GM13977 (cell line): ENCODE measurements around the gene RAB15.

Source experiments
- DNase-seq: peaks from one replicate; pipeline ENCODE4 v3.0.0; 2012; ENCODE audit warnings: low spot score
- CTCF ChIP-seq: IDR thresholded peaks from 2 replicates; pipeline ENCODE4 v1.5.1; 2012; ENCODE audit warnings: mild to moderate bottlenecking, control low read depth; ENCODE audit not compliant: insufficient read depth; ENCODE audit errors: extremely low read depth, missing control alignments
- in situ Hi-C: fragments of 300-500 bp; cut with MboI; formaldehyde crosslinking; loops from one replicate; pipeline ENCODE4 v1.12.0; 2022; ENCODE audit warnings: low sequenced_read_pairs, low pct_unique_long_range_greater_than_20kb, mixed read lengths, inconsistent platforms; ENCODE audit not compliant: unreplicated experiment

Gene RAB15

GRCh38 chr14:65010211-65010931 lies 38.2 kb upstream of the RAB15 start:
- in situ Hi-C loops = no loop called here
- no peak for DNase-seq
- TF ChIP-seq CTCF = no peak

DNA sequence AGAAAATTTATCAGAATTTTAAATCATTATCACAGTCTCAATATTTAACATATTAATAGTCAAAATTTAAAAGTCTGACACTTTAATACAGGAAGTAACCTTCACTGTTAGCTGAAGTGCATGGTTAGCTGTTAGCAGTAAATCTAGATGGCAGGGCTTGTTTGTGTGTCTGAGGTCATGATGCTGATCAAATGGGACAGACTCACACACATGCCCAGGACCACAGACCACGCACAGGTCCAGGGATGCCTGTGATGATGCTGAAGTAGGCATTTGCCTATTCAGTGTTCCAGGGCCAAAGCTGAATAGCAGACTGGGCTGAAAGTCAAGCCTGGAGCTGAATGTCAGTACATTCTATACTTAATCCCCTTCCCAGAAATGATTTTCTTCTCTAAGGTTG lies 35.1 kb upstream of the RAB15 start:
- in situ Hi-C loops = no loop called here
- DNase-seq = no peak
- TF ChIP-seq CTCF = no peak

- TF ChIP-seq CTCF = no peak
- no peak for DNase-seq
- in situ Hi-C loops = no loop called here
Measured at GRCh38 chr14:65006261-65006721, 34.2 kb upstream of the RAB15 start.

GRCh38 chr14:65003394-65003793 lies 31.3 kb upstream of the RAB15 start:
- DNase-seq = peak; percentile 26
- in situ Hi-C loops = no loop called here

GRCh38 chr14:65002586-65003210 lies 30.6 kb upstream of the RAB15 start:
- TF ChIP-seq CTCF = no peak
- in situ Hi-C loops = no loop called here
- DNase-seq = no peak

More at GRCh38 chr14:65003394-65003793, 31.3 kb upstream of the RAB15 start:
- no peak for TF ChIP-seq CTCF

DNA sequence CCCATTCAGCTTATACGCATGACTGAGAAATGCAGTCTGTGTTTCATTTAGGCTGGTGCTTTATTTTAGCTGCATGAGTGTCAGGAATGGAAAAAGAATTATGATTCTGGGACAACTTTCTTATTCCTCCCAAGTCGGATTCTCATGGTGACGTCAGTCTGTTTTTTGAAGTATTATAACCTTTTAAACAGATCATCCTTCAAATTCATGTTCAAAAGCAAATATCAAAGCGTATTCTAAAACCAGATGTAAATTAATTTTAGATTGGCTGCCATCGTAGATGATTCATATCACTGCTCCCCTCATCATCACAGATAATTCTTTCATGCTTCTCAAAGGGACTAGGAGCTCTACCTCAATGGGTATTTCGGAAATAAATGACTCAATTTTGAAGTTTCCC lies 29.6 kb upstream of the RAB15 start:
- DNase-seq = no peak
- in situ Hi-C loops = no loop called here
- TF ChIP-seq CTCF = no peak
